HFFc6 (cell line): ENCODE results near the gene HSPA2. TPM values are rescaled to one million over a fixed set of nuclear protein-coding genes. Genes with fewer than 3 reads are reported as not detected.

Experiments used
- DNase-seq: peaks from one replicate; pipeline ENCODE4 v3.0.0-alpha.2; 2018
- H3K27ac Mint-ChIP-seq: 2 replicates; pipeline ENCODE4 v1.8.0; 2020; ENCODE audit warnings: mild to moderate bottlenecking, mixed read lengths
- H3K27me3 Mint-ChIP-seq: 2 replicates; pipeline ENCODE4 v1.8.0; 2021; ENCODE audit warnings: mild to moderate bottlenecking, moderate library complexity, mixed read lengths; ENCODE audit not compliant: insufficient read depth
- H3K36me3 Mint-ChIP-seq: 2 replicates; pipeline ENCODE4 v1.8.0; 2021; ENCODE audit warnings: low read depth, mixed read lengths
- H3K4me1 Mint-ChIP-seq: 2 replicates; pipeline ENCODE4 v1.8.0; 2020; ENCODE audit warnings: low read depth, mixed read lengths
- H3K4me3 Mint-ChIP-seq: 2 replicates; pipeline ENCODE4 v1.8.0; 2020; ENCODE audit warnings: mild to moderate bottlenecking, moderate library complexity, mixed read lengths
- H3K9me3 Mint-ChIP-seq: 2 replicates; pipeline ENCODE4 v1.8.0; 2020; ENCODE audit warnings: mild to moderate bottlenecking, mixed read lengths
- CTCF ChIP-seq: fragments of 200-600 bp; sonication (generic); IDR thresholded peaks from 2 replicates; pipeline ENCODE4 v1.5.0; 2021; ENCODE audit warnings: antibody characterized with exemption, mild to moderate bottlenecking
- total RNA-seq, 6 experiments: library from RNA; stranded (reverse); fragmentation: NEBNext Ultra II Directional; extraction: Animal tissue kit (Norgen Biotek cat#: 25700); gene quantifications; 2 replicates in 1 of 6; 3 replicates in 5 of 6; pipeline ENCODE4 v1.2.3, GENCODE V29; 2021

The HSPA2 gene
- total RNA-seq, 6 experiments from 2014 or later: 5.6 to 9.6 (median 9.2) TPM

DNA sequence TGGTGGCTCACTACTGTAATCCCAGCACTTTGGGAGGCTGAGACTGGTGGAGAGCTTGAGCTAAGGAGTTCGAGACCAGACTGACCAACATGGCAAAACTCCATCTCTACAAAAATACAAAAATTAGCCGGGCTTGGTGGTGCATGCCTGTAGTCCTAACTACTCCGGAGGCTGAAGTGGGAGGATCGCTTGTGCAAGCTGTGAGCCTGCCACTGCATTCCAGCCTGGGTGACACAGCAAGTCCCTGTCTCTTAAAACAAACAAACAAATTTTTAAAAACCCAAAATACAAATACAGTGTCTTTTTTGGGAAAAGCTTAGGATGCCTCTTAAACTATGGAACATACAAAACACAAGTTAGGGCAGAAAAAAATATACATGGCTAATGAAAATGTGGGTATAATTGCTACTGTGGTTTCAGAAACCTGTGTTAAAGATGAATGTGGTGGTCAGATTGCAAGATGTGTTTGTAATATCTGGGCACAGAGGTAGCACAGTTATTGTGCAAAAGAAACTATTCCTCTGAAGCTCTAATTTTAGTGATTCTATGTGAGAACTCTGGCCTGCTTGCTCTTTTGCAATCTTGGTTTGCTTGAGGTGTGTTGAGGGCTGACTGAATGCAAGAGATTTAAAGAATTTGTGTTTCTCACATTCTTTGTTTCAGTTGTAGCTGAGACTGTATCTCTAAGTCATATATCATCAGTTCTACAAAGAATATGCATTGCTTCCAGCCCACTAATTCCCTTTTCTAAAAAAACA, 3.9 kb upstream of the HSPA2 start:
- Mint-ChIP-seq H3K9me3 (peaks cover 17% of the 10 kb centered on the region), H3K4me3 (peak overlapping the region; percentile 39; the same call in 1 of the 2 replicates), H3K36me3 (peaks cover 14% of the 10 kb centered on the region), H3K27me3 (peaks cover 5% of the 10 kb centered on the region; the same call in 1 of the 2 replicates), H3K27ac (peak overlapping the region; percentile 70), H3K4me1 (peaks cover 22% of the 10 kb centered on the region)
- no peak for TF ChIP-seq CTCF
- DNase-seq: peak; percentile 31

DNA sequence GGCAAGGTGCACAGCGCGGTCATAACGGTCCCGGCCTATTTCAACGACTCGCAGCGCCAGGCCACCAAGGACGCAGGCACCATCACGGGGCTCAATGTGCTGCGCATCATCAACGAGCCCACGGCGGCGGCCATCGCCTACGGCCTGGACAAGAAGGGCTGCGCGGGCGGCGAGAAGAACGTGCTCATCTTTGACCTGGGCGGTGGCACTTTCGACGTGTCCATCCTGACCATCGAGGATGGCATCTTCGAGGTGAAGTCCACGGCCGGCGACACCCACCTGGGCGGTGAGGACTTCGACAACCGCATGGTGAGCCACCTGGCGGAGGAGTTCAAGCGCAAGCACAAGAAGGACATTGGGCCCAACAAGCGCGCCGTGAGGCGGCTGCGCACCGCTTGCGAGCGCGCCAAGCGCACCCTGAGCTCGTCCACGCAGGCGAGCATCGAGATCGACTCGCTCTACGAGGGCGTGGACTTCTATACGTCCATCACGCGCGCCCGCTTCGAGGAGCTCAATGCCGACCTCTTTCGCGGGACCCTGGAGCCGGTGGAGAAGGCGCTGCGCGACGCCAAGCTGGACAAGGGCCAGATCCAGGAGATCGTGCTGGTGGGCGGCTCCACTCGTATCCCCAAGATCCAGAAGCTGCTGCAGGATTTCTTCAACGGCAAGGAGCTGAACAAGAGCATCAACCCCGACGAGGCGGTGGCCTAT, 875 bp downstream of the HSPA2 start:
- Mint-ChIP-seq H3K4me1 (peaks cover 44% of the 10 kb centered on the region), H3K9me3 (peaks cover 17% of the 10 kb centered on the region), H3K36me3 (peaks cover 20% of the 10 kb centered on the region), H3K27me3 (peaks cover 5% of the 10 kb centered on the region; the same call in 1 of the 2 replicates), H3K4me3 (peak overlapping the region; percentile 92), H3K27ac (no peak overlapping the region)
- no peak for DNase-seq
- no peak for TF ChIP-seq CTCF

GRCh38 chr14:64541972-64542835, 1.7 kb downstream of the HSPA2 start:
- Mint-ChIP-seq H3K4me1 (peaks cover 36% of the 10 kb centered on the region), H3K27ac (no peak overlapping the region), H3K9me3 (peaks cover 17% of the 10 kb centered on the region), H3K36me3 (peaks cover 20% of the 10 kb centered on the region), H3K4me3 (peak overlapping the region; percentile 88), H3K27me3 (peaks cover 5% of the 10 kb centered on the region; the same call in 1 of the 2 replicates)
- no peak for DNase-seq
- no peak for TF ChIP-seq CTCF

DNA sequence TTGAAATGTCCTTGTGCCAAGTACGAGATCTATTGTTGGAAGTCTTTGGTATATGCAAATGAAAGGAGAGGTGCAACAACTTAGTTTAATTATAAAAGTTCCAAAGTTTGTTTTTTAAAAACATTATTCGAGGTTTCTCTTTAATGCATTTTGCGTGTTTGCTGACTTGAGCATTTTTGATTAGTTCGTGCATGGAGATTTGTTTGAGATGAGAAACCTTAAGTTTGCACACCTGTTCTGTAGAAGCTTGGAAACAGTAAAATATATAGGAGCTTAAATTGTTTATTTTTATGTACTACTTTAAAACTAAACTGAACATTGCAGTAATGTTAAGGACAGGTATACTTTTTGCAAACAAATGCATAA, 2.3 kb downstream of the HSPA2 start:
- H3K9me3 Mint-ChIP-seq: peaks cover 17% of the 10 kb centered on the region
- no peak for DNase-seq
- peaks cover 34% of the 10 kb centered on the region for H3K4me1 Mint-ChIP-seq
- H3K27ac Mint-ChIP-seq: no peak overlapping the region
- peak overlapping the region; percentile 88 for H3K4me3 Mint-ChIP-seq
- H3K27me3 Mint-ChIP-seq: peaks cover 5% of the 10 kb centered on the region; the same call in 1 of the 2 replicates
- peaks cover 20% of the 10 kb centered on the region for H3K36me3 Mint-ChIP-seq
- no peak for TF ChIP-seq CTCF

- peaks cover 14% of the 10 kb centered on the region for H3K9me3 Mint-ChIP-seq
- H3K36me3 Mint-ChIP-seq: peaks cover 16% of the 10 kb centered on the region
- no peak overlapping the region for H3K27ac Mint-ChIP-seq
- H3K4me3 Mint-ChIP-seq: no peak overlapping the region
- no peak for TF ChIP-seq CTCF
- H3K4me1 Mint-ChIP-seq: peaks cover 33% of the 10 kb centered on the region
- H3K27me3 Mint-ChIP-seq: peaks cover 5% of the 10 kb centered on the region; the same call in 1 of the 2 replicates
- no peak for DNase-seq
These were observed 4.2 kb downstream of the HSPA2 start for GRCh38 chr14:64544607-64545312.
